WERI-Rb-1 (cell line): ENCODE results near the gene EFCAB13.
"Not testable (repeated sequence)": the region's sequence is repeated elsewhere in the genome, so short reads cannot be mapped to it uniquely, and the experiment has no call there.

ENCODE experiments used
- DNase-seq: peaks from one replicate; pipeline ENCODE4 v3.0.0-alpha.2; 2020
- H3K27ac ChIP-seq: fragments of 250-450 bp; sonication (Bioruptor Pico); 2 replicates; pipeline ENCODE4 v1.5.1; 2020; ENCODE audit warnings: mild to moderate bottlenecking, moderate library complexity
- H3K27me3 ChIP-seq: fragments of 250-450 bp; sonication (Bioruptor Pico); 2 replicates; pipeline ENCODE4 v1.5.1; 2021; ENCODE audit warnings: mild to moderate bottlenecking, low read depth, moderate library complexity; ENCODE audit not compliant: insufficient read depth, severe bottlenecking
- H3K36me3 ChIP-seq: fragments of 250-450 bp; sonication (Bioruptor Pico); 2 replicates; pipeline ENCODE4 v1.5.1; 2020; ENCODE audit warnings: mild to moderate bottlenecking, moderate library complexity
- H3K4me3 ChIP-seq: 2 replicates; pipeline ENCODE4 v1.5.1; 2011; ENCODE audit warnings: low read depth, mild to moderate bottlenecking, control low read depth, low read length
- H3K9me3 ChIP-seq: fragments of 250-450 bp; sonication (Bioruptor Pico); 2 replicates; pipeline ENCODE4 v1.5.1; 2021; ENCODE audit warnings: mild to moderate bottlenecking, moderate library complexity; ENCODE audit not compliant: severe bottlenecking
- CTCF ChIP-seq: IDR thresholded peaks from 2 replicates; pipeline ENCODE4 v1.5.1; 2011; ENCODE audit warnings: low read depth, mild to moderate bottlenecking, control low read depth, inconsistent platforms, low read length

Gene EFCAB13

GRCh38 chr17:47373002-47373401, 49.2 kb downstream of the EFCAB13 start:
- Histone ChIP-seq H3K27ac (no peak overlapping the region), H3K36me3 (no peaks in the 10 kb centered on the region), H3K4me3 (no peak overlapping the region), H3K27me3 (no peaks in the 10 kb centered on the region), H3K9me3 (peaks cover 5% of the 10 kb centered on the region)
- no peak for DNase-seq
- no peak for TF ChIP-seq CTCF

- Histone ChIP-seq H3K36me3 (no peaks in the 10 kb centered on the region), H3K9me3 (peaks cover 5% of the 10 kb centered on the region), H3K4me3 (no peak overlapping the region), H3K27me3 (no peaks in the 10 kb centered on the region), H3K27ac (no peak overlapping the region)
- DNase-seq = no peak
- no peak for TF ChIP-seq CTCF
Observed at GRCh38 chr17:47376247-47376646, 52.5 kb downstream of the EFCAB13 start.

- no peaks in the 10 kb centered on the region for H3K36me3 ChIP-seq
- no peaks in the 10 kb centered on the region for H3K27me3 ChIP-seq
- DNase-seq = no peak
- no peak overlapping the region for H3K27ac ChIP-seq
- H3K4me3 ChIP-seq = no peak overlapping the region
- H3K9me3 ChIP-seq = peaks cover 17% of the 10 kb centered on the region
- TF ChIP-seq CTCF = no peak
Observed at GRCh38 chr17:47388825-47389224, 65.1 kb downstream of the EFCAB13 start.

- not testable (repeated sequence) for H3K36me3 ChIP-seq, H3K27ac ChIP-seq, H3K4me3 ChIP-seq, H3K27me3 ChIP-seq, H3K9me3 ChIP-seq, DNase-seq
Observed at GRCh38 chr17:47397532-47398128, 73.9 kb downstream of the EFCAB13 start.

GRCh38 chr17:47400333-47400732, 76.6 kb downstream of the EFCAB13 start:
- Histone ChIP-seq H3K27ac (no peak overlapping the region), H3K36me3 (no peaks in the 10 kb centered on the region), H3K27me3 (no peaks in the 10 kb centered on the region), H3K4me3 (no peak overlapping the region), H3K9me3 (no peaks in the 10 kb centered on the region)
- TF ChIP-seq CTCF = no peak
- DNase-seq = no peak

- no peak for TF ChIP-seq CTCF
- DNase-seq = no peak
- no peak overlapping the region for H3K4me3 ChIP-seq
- H3K36me3 ChIP-seq = no peaks in the 10 kb centered on the region
- no peaks in the 10 kb centered on the region for H3K9me3 ChIP-seq
- H3K27ac ChIP-seq = no peak overlapping the region
- H3K27me3 ChIP-seq = no peaks in the 10 kb centered on the region
Observed at GRCh38 chr17:47401100-47401499, 77.3 kb downstream of the EFCAB13 start.
